K562 (cell line): ENCODE data around the gene CHST12. TPM values are rescaled to one million over a fixed set of nuclear protein-coding genes. Genes with fewer than 3 reads are reported as not detected.
A peak's percentile ranks its signal among the peaks of the same experiment; 100 is the strongest.
"Not testable (repeated sequence)": the region's sequence is repeated elsewhere in the genome, so short reads cannot be mapped to it uniquely, and the experiment has no call there.

Experiments used
- ATAC-seq: fragments of 200-7000 bp; cut with Tn5 transposase; 3 replicates; pipeline ENCODE4 v1.9.1; 2020; ENCODE audit warnings: moderate library complexity
- BruUV-seq: library from RNA; stranded (reverse); fragments of 400-500 nt; replicated peaks from 2 replicates; lab custom pipeline; 2021; lab: Mats Ljungman, UMichigan
- CTCF ChIA-PET: fragments of 300-600 bp; formaldehyde crosslinking; extraction: SDS; loops from one replicate; lab custom pipeline; 2021; ENCODE audit warnings: low intra/inter-chr PET ratio; lab: Yijun Ruan, JAX
- POLR2A ChIA-PET: fragments of 300-600, 350-650 bp; sonication (Branson Sonifier 250); formaldehyde crosslinking; extraction: SDS; loops from one replicate; lab custom pipeline; 2021; ENCODE audit warnings: antibody characterized with exemption, inconsistent platforms; lab: Yijun Ruan, JAX
- DNase-seq, 4 experiments: peaks; one replicate each; pipeline versions ENCODE4 v3.0.0 to v3.0.0-alpha.2; 2011 to 2018; ENCODE audit warnings: low spot score in 3 of 4, mixed read lengths in 3 of 4; ENCODE audit errors: extremely low read depth in 1 of 4
- FAIRE-seq: peaks from 2 replicates; lab custom pipeline; 2011; peaks lifted over from hg19 to GRCh38; lab: Jason Lieb, UNC
- H2AFZ ChIP-seq: 2 replicates; pipeline ENCODE4 v1.6.0; 2011; ENCODE audit warnings: low read depth, low read length, control low read depth, inconsistent platforms
- H3K27ac ChIP-seq: fragments of 200-600 bp; 3 replicates; pipeline ENCODE4 v1.8.0; 2011; ENCODE audit warnings: low read depth, mild to moderate bottlenecking, control low read depth, inconsistent platforms, low read length, moderate library complexity, mixed read lengths; ENCODE audit errors: extremely low read depth
- H3K27me3 ChIP-seq, 2 experiments: fragments of 300-600 bp in 1 of 2; 2 replicates in 1 of 2; 3 replicates in 1 of 2; pipeline versions ENCODE4 v1.6.0 to v1.8.0; 2011; ENCODE audit warnings: inconsistent platforms in 2 of 2, low read length in 2 of 2, mild to moderate bottlenecking in 1 of 2, mixed read lengths in 1 of 2, moderate library complexity in 1 of 2; ENCODE audit not compliant: control insufficient read depth in 2 of 2, insufficient read depth in 2 of 2
- H3K36me3 ChIP-seq: fragments of 300-600 bp; 3 replicates; pipeline ENCODE4 v1.8.0; 2011; ENCODE audit warnings: mild to moderate bottlenecking, low read length, inconsistent platforms; ENCODE audit not compliant: control insufficient read depth, insufficient read depth
- H3K4me1 ChIP-seq, 2 experiments: fragments of 200-600 bp in 1 of 2; replicated peaks in 1 of 2; 2 replicates in 1 of 2; 3 replicates in 1 of 2; pipeline versions ENCODE4 v1.5.1 to v1.8.0; 2011; ENCODE audit warnings: inconsistent platforms in 2 of 2, low read length in 2 of 2, mild to moderate bottlenecking in 1 of 2, mixed read lengths in 1 of 2, moderate library complexity in 1 of 2; ENCODE audit not compliant: control insufficient read depth in 2 of 2, insufficient read depth in 2 of 2
- H3K4me2 ChIP-seq: 2 replicates; pipeline ENCODE4 v1.6.1; 2011; ENCODE audit warnings: low read length, control low read depth, inconsistent platforms, mixed read lengths; ENCODE audit not compliant: insufficient read depth
- H3K4me3 ChIP-seq: fragments of 200-600 bp; sonication (generic), shearing (Covaris generic); 2 replicates; pipeline ENCODE4 v1.5.1; 2016; ENCODE audit warnings: control low read depth, inconsistent platforms
- H3K79me2 ChIP-seq: fragments of 200-600 bp; 3 replicates; pipeline ENCODE4 v1.8.0; 2011; ENCODE audit warnings: low read length, inconsistent platforms; ENCODE audit not compliant: control insufficient read depth, insufficient read depth
- H3K9ac ChIP-seq, 2 experiments: 2 replicates each; pipeline versions ENCODE4 v1.6.0 to v1.6.1; 2011; ENCODE audit warnings: low read depth in 2 of 2, low read length in 2 of 2, control low read depth in 1 of 2, inconsistent platforms in 1 of 2, mild to moderate bottlenecking in 1 of 2, mixed read lengths in 1 of 2; ENCODE audit not compliant: insufficient read depth in 1 of 2
- H3K9me1 ChIP-seq: one replicate; pipeline ENCODE4 v1.6.0; 2011; ENCODE audit warnings: inconsistent platforms, mild to moderate bottlenecking, low read length, moderate library complexity; ENCODE audit not compliant: control insufficient read depth, insufficient read depth
- H3K9me3 ChIP-seq: replicated peaks from 2 replicates; pipeline ENCODE4 v1.5.1; 2011; ENCODE audit warnings: low read depth, low read length, inconsistent platforms; ENCODE audit not compliant: control insufficient read depth, insufficient read depth
- H4K20me1 ChIP-seq: replicated peaks from 2 replicates; pipeline ENCODE4 v1.6.1; 2011; ENCODE audit warnings: low read length, inconsistent platforms, mixed read lengths; ENCODE audit not compliant: control insufficient read depth, insufficient read depth
- CBFB ChIP-seq: sonication (generic); formaldehyde crosslinking; IDR thresholded peaks from 2 replicates; pipeline ENCODE4 v1.4.0; 2020; ENCODE audit warnings: mild to moderate bottlenecking, missing genetic modification reagents
- DPF2 ChIP-seq: fragments of 450-650 bp; IDR thresholded peaks from 2 replicates; pipeline ENCODE4 v1.6.1; 2016
- GABPB2 ChIP-seq: fragments of 250-450 bp; sonication (Bioruptor Pico); conservative IDR thresholded peaks from 2 replicates; pipeline ENCODE4 v1.5.1; 2021; ENCODE audit warnings: mild to moderate bottlenecking
- ILK ChIP-seq: fragments of 450-650 bp; IDR thresholded peaks from 2 replicates; pipeline ENCODE4 v1.6.1; 2016; ENCODE audit warnings: missing genetic modification characterization, low read depth, mild to moderate bottlenecking, missing compliant biosample characterization, moderate library complexity, borderline replicate concordance
- MAFG ChIP-seq: fragments of 450-650 bp; conservative IDR thresholded peaks from 2 replicates; pipeline ENCODE4 v1.6.1; 2016; ENCODE audit warnings: missing genetic modification characterization, missing compliant biosample characterization
- NFATC3 ChIP-seq: fragments of 450-650 bp; IDR thresholded peaks from 2 replicates; pipeline ENCODE4 v1.6.1; 2017; ENCODE audit warnings: mild to moderate bottlenecking
- NFIX ChIP-seq: fragments of 250-450 bp; sonication (Bioruptor Pico); IDR thresholded peaks from 2 replicates; pipeline ENCODE4 v1.4.0; 2020; ENCODE audit warnings: low read depth, mild to moderate bottlenecking, moderate library complexity
- RBM25 ChIP-seq: fragments of 200-400 bp; formaldehyde crosslinking; IDR thresholded peaks from 2 replicates; pipeline ENCODE4 v1.6.1; 2018; ENCODE audit warnings: low read length, low read depth, moderate library complexity; ENCODE audit not compliant: severe bottlenecking
- ZBTB8A ChIP-seq: fragments of 450-650 bp; IDR thresholded peaks from 2 replicates; pipeline ENCODE4 v1.6.1; 2018; ENCODE audit warnings: mild to moderate bottlenecking, moderate library complexity; ENCODE audit not compliant: partially characterized antibody
- ZC3H8 ChIP-seq: fragments of 450-650 bp; IDR thresholded peaks from 2 replicates; pipeline ENCODE4 v1.6.1; 2017
- ZNF121 ChIP-seq: sonication (generic); formaldehyde crosslinking; conservative IDR thresholded peaks from 2 replicates; pipeline ENCODE4 v1.8.0; 2022; ENCODE audit warnings: missing genetic modification reagents
- ZNF512 ChIP-seq: IDR thresholded peaks from 2 replicates; pipeline ENCODE4 v1.6.1; 2016; ENCODE audit warnings: missing genetic modification characterization, missing compliant biosample characterization
- ZNF57 ChIP-seq: fragments of 450-650 bp; formaldehyde crosslinking; IDR thresholded peaks from 2 replicates; pipeline ENCODE4 v1.4.0; 2020; ENCODE audit warnings: mild to moderate bottlenecking, moderate library complexity
- ZNF740 ChIP-seq, 3 experiments: fragments of 200-800 bp in 1 of 3; sonication (Bioruptor generic) in 1 of 3; sonication (generic) in 1 of 3; formaldehyde crosslinking in 1 of 3; IDR thresholded peaks; 2 replicates each; pipeline versions ENCODE4 v1.6.1 to v1.8.0; 2016 to 2022; ENCODE audit warnings: mild to moderate bottlenecking in 2 of 3, missing compliant biosample characterization in 2 of 3, missing genetic modification characterization in 2 of 3, missing genetic modification reagents in 1 of 3
- WGBS: fragments of 100-300 bp; shearing (Covaris generic); methylation state at CpG from one replicate; pipeline ENCODE4 v1.1.6; 2016; ENCODE audit warnings: low coverage, mixed read lengths; ENCODE audit not compliant: insufficient coverage; ENCODE audit errors: missing lambda C conversion rate; 5-methylcytosine and 5-hydroxymethylcytosine counted together
- in situ Hi-C: fragments of 300-500 bp; cut with MboI; formaldehyde crosslinking; loops from 4 replicates; pipeline ENCODE4 v1.15.0; 2018; ENCODE audit warnings: inconsistent platforms, mixed read lengths
- intact Hi-C: fragments of 100-400 bp; cut with micrococcal nuclease; formaldehyde crosslinking; loops from 2 replicates; pipeline ENCODE4 v1.14.2; 2022
- polyA plus RNA-seq, 8 experiments: library from polyadenylated mRNA; depleted of rRNA in 4 of 8; stranded (reverse) in 5 of 8; unstranded in 3 of 8; fragments of >200 nt; fragmentation: Nextera tagmentation in 2 of 8; fragmentation: Illumina TruSeq in 1 of 8; extraction: Ambion mirVana in 2 of 8; extraction: Trizol in 1 of 8; gene quantifications; 2 replicates each; pipeline versions ENCODE4 v1.2.1 to v1.2.3, GENCODE V29; 2011 to 2014; ENCODE audit warnings: inconsistent platforms in 1 of 8, missing spikeins in 1 of 8
- total RNA-seq, 7 experiments: library from RNA; depleted of rRNA in 6 of 7; stranded (reverse); fragments of >200 nt in 6 of 7; fragmentation: Illumina TruSeq in 2 of 7; extraction: Trizol in 2 of 7; gene quantifications; 2 replicates each; pipeline versions ENCODE4 v1.2.1 to v1.2.3, GENCODE V29; 2011 to 2021; ENCODE audit warnings: low replicate concordance in 1 of 7

The CHST12 gene
- total and polyA plus RNA-seq, 9 of the 15 experiments (the other 6 are each of a cell fraction or from before 2014, with no cell fraction given): 0.18 to 19.8 (median 3.6) TPM

- H2AFZ ChIP-seq, CTCF ChIA-PET, H3K36me3 ChIP-seq, H4K20me1 ChIP-seq, H3K9ac ChIP-seq, H3K4me2 ChIP-seq, H3K4me3 ChIP-seq, H3K9me1 ChIP-seq, BruUV-seq, intact Hi-C loops, FAIRE-seq, POLR2A ChIA-PET, in situ Hi-C loops, ATAC-seq, H3K79me2 ChIP-seq, DNase-seq, H3K27ac ChIP-seq, H3K9me3 ChIP-seq: not testable (repeated sequence)
- peak; percentile 86 for TF ChIP-seq ZNF121
- Histone ChIP-seq H3K4me1 (peaks cover 7 to 19% of the 10 kb centered on the region in 2 experiments), H3K27me3 (peaks cover 0 to 10% of the 10 kb centered on the region in 2 experiments; a peak in 2 of 5 replicates)
- WGBS: 52% methylated on average over 3 of the region's 3 CpGs
Measured at GRCh38 chr7:2453849-2454248, 50.4 kb downstream of the CHST12 start.

GRCh38 chr7:2459674-2460073 lies 56.3 kb downstream of the CHST12 start:
- Histone ChIP-seq H3K9ac (peak overlapping the region in 1 of 2 experiments; percentile 2; a peak in 2 of 4 replicates), H3K79me2 (no peaks in the 10 kb centered on the region), H3K9me3 (no peaks in the 10 kb centered on the region; the same call in 1 of the 2 replicates), H3K4me1 (peaks cover 0 to 9% of the 10 kb centered on the region in 2 experiments; a peak in 2 of 5 replicates), H3K4me2 (no peak overlapping the region), H4K20me1 (peaks cover 12% of the 10 kb centered on the region; the same call in 1 of the 2 replicates), H2AFZ (no peak overlapping the region), H3K9me1 (no peaks in the 10 kb centered on the region), H3K4me3 (no peak overlapping the region), H3K27ac (no peak overlapping the region), H3K27me3 (peaks cover 2 to 15% of the 10 kb centered on the region in 2 experiments; a peak in 3 of 5 replicates), H3K36me3 (no peaks in the 10 kb centered on the region)
- FAIRE-seq: no peak
- intact Hi-C loops (no loop called here), in situ Hi-C loops (no loop called here)
- ChIA-PET POLR2A (interaction anchor here (0.6 to 1.5 kb wide), 2 partner anchors 8 to 11 kb away, joined by 3 to 6 read pairs; no protein-coding TSS in a partner anchor), CTCF (no interaction called here)
- 37% methylated on average over 7 of the region's 8 CpGs for WGBS
- BruUV-seq: no TSS peak
- peak; percentile 33; the same call in 2 of the 3 replicates for ATAC-seq
- DNase-seq: no peak
- no peak for TF ChIP-seq ZNF512 (tag)
- TF ChIP-seq ZC3H8: no peak
- TF ChIP-seq ZNF57 (CRISPR knock-in tag): no peak
- TF ChIP-seq DPF2: no peak
- no peak for TF ChIP-seq CBFB (CRISPR knock-in tag)
- no peak for TF ChIP-seq RBM25
- TF ChIP-seq NFATC3: no peak
- TF ChIP-seq MAFG (tag): no peak
- TF ChIP-seq ILK: no peak
- TF ChIP-seq GABPB2: no peak
- no peak for TF ChIP-seq NFIX
- no peak for TF ChIP-seq ZNF740 (CRISPR knock-in tag; IDR thresholded peaks at IDR 0.05)
- TF ChIP-seq ZNF740 (tag; IDR thresholded peaks at IDR 0.05): no peak
- no peak for TF ChIP-seq ZBTB8A
